Right lobe of liver (tissue), 4 donors: ENCODE data around the gene SPOCK1.

Experiments used
- POLR2A ChIP-seq: fragments of 450-650 bp; IDR thresholded peaks from one replicate; pipeline ENCODE4 v1.6.1; 2017; ENCODE audit warnings: antibody characterized with exemption, mild to moderate bottlenecking
- TF ChIP-seq, protein P1 (sequence below), 4 donors: fragments of 200-600 bp in 3 of 4; fragments of 450-650 bp in 1 of 4; IDR thresholded peaks; one replicate each; pipeline versions ENCODE4 v1.5.1 to v1.8.0; 2016 to 2022; ENCODE audit warnings: antibody characterized with exemption in 4 of 4, mild to moderate bottlenecking in 2 of 4
- donor health status: DM: no; HTN: no; CAD: no.
- donor health status: DM: no; HTN: no; CAD: no.
- donor health status: DM: no; HTN: yes; CAD: no.

DNA sequence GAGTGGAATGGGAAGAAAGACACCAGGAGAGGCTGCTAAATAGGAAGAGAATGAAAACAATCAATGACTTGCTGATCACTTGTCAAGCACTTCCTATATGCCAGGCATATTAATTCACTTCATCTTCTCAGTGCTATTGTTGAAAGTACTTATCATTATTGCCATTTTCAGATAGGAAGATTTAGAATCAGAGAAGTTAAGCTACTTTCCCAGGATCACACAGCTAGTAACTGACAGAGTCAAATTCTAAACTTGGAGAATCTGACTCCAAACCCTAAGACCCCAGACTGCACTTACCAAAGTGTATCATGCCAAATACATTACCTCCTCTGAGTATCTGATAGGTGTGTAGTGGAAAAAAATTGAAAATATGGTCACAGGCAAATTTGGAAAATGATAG, 236.3 kb downstream of the SPOCK1 start:
- TF ChIP-seq, protein P1, sequence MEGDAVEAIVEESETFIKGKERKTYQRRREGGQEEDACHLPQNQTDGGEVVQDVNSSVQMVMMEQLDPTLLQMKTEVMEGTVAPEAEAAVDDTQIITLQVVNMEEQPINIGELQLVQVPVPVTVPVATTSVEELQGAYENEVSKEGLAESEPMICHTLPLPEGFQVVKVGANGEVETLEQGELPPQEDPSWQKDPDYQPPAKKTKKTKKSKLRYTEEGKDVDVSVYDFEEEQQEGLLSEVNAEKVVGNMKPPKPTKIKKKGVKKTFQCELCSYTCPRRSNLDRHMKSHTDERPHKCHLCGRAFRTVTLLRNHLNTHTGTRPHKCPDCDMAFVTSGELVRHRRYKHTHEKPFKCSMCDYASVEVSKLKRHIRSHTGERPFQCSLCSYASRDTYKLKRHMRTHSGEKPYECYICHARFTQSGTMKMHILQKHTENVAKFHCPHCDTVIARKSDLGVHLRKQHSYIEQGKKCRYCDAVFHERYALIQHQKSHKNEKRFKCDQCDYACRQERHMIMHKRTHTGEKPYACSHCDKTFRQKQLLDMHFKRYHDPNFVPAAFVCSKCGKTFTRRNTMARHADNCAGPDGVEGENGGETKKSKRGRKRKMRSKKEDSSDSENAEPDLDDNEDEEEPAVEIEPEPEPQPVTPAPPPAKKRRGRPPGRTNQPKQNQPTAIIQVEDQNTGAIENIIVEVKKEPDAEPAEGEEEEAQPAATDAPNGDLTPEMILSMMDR (IDR thresholded peaks at IDR 0.05), result no peak
- TF ChIP-seq POLR2A, result no peak
